Gastroesophageal sphincter (tissue), 4 donors: Measurements from ENCODE around the gene ETS1. TPM values are rescaled to one million over a fixed set of nuclear protein-coding genes. Genes with fewer than 3 reads are reported as not detected.

Experiments used
- ATAC-seq: fragments of 150-250 bp; one replicate; pipeline ENCODE4 v1.9.1; 2016; ENCODE audit warnings: mild to moderate bottlenecking, moderate library complexity
- H3K27ac ChIP-seq, 4 donors: fragments of 200-600 bp; sonication (generic) in 3 of 4; 1 replicate in 3 of 4; 2 replicates in 1 of 4; pipeline ENCODE4 v1.5.1; 2016 to 2019
- H3K27me3 ChIP-seq: fragments of 200-600 bp; sonication (generic); one replicate; pipeline ENCODE4 v1.5.1; 2019
- H3K36me3 ChIP-seq, 2 donors: fragments of 200-600 bp; sonication (generic); one replicate each; pipeline ENCODE4 v1.5.1; 2019; ENCODE audit warnings: control low read depth in 1 of 2
- H3K4me1 ChIP-seq, 3 donors: fragments of 200-600 bp; sonication (generic); 1 replicate in 2 of 3; 2 replicates in 1 of 3; pipeline ENCODE4 v1.5.1; 2016 to 2019; ENCODE audit warnings: control low read depth in 2 of 3
- H3K4me3 ChIP-seq, 2 donors: fragments of 200-600 bp; sonication (generic); one replicate each; pipeline ENCODE4 v1.5.1; 2019; ENCODE audit warnings: mild to moderate bottlenecking in 1 of 2, moderate library complexity in 1 of 2
- H3K9me3 ChIP-seq, 3 donors: fragments of 200-600 bp; sonication (generic); one replicate each; pipeline ENCODE4 v1.5.1; 2017 to 2019; ENCODE audit warnings: control low read depth in 2 of 3
- EP300 ChIP-seq: sonication (generic); formaldehyde crosslinking; IDR thresholded peaks from one replicate; pipeline ENCODE4 v1.6.1; 2017; ENCODE audit warnings: antibody characterized with exemption, mild to moderate bottlenecking
- POLR2A ChIP-seq, 2 donors: fragments of 450-650 bp; IDR thresholded peaks; one replicate each; pipeline ENCODE4 v1.6.1; 2017; ENCODE audit warnings: antibody characterized with exemption in 2 of 2, mild to moderate bottlenecking in 2 of 2, moderate library complexity in 1 of 2
- POLR2AphosphoS5 ChIP-seq: sonication (generic); formaldehyde crosslinking; IDR thresholded peaks from one replicate; pipeline ENCODE4 v1.6.1; 2017; ENCODE audit warnings: antibody characterized with exemption
- WGBS, 2 donors: methylation state at CpG; one replicate each; pipeline ENCODE4 v1.1.5; 2018; ENCODE audit warnings: low coverage in 1 of 2; 5-methylcytosine and 5-hydroxymethylcytosine counted together
- total RNA-seq, 4 donors: library from RNA; depleted of rRNA; stranded (reverse); fragments of >200 nt; gene quantifications; one replicate each; pipeline ENCODE4 v1.1.0, GENCODE V29; 2016
- TF ChIP-seq, protein P1 (sequence below), 4 experiments: fragments of 200-600 bp in 2 of 4; fragments of 450-650 bp in 2 of 4; sonication (generic) in 1 of 4; IDR thresholded peaks; one replicate each; pipeline ENCODE4 v1.5.1; 2017 to 2019; ENCODE audit warnings: antibody characterized with exemption in 4 of 4, mild to moderate bottlenecking in 2 of 4, moderate library complexity in 2 of 4

ETS1 gene
- total RNA-seq, 4 donors from 2014 or later = 32.2 to 65.2 (median 51.0) TPM

DNA sequence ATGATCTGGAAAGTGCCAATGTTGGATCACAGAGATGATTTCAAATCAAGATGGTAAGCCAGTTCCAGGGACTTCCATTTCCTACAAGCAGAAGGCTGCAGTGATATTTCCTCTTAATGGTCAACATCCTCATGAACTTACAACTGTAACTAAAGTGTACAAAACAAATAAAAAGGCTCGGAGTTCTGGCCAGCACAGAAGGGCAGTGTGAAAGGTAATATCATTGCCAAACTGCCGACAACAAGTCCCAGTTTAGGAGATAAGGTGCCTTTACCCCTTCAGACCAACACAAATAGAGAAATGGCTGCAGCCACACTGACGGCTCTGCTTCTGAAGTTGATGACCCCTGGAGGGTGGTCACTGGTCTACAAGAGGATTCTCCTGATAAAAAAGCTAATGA, 91.1 kb downstream of the ETS1 start:
- peaks cover 15 to 98% (median 57%) of the 10 kb centered on the region in 3 donors for H3K4me1 ChIP-seq
- H3K36me3 ChIP-seq = no peaks in the 10 kb centered on the region
- no peak for ATAC-seq
- H3K4me3 ChIP-seq = no peak overlapping the region
- peak overlapping the region; percentile 54 to 81 (median 74) for H3K27ac ChIP-seq
- no peaks in the 10 kb centered on the region for H3K27me3 ChIP-seq
- TF ChIP-seq POLR2A (IDR thresholded peaks at IDR 0.05) (no peak), POLR2AphosphoS5 (no peak), EP300 (no peak)
- TF ChIP-seq, protein P1, sequence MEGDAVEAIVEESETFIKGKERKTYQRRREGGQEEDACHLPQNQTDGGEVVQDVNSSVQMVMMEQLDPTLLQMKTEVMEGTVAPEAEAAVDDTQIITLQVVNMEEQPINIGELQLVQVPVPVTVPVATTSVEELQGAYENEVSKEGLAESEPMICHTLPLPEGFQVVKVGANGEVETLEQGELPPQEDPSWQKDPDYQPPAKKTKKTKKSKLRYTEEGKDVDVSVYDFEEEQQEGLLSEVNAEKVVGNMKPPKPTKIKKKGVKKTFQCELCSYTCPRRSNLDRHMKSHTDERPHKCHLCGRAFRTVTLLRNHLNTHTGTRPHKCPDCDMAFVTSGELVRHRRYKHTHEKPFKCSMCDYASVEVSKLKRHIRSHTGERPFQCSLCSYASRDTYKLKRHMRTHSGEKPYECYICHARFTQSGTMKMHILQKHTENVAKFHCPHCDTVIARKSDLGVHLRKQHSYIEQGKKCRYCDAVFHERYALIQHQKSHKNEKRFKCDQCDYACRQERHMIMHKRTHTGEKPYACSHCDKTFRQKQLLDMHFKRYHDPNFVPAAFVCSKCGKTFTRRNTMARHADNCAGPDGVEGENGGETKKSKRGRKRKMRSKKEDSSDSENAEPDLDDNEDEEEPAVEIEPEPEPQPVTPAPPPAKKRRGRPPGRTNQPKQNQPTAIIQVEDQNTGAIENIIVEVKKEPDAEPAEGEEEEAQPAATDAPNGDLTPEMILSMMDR (IDR thresholded peaks at IDR 0.05) = no peak
- 24 to 52% methylated on average over 2 to 3 of the region's 3 CpGs for WGBS, 2 donors
- H3K9me3 ChIP-seq = no peaks in the 10 kb centered on the region

DNA sequence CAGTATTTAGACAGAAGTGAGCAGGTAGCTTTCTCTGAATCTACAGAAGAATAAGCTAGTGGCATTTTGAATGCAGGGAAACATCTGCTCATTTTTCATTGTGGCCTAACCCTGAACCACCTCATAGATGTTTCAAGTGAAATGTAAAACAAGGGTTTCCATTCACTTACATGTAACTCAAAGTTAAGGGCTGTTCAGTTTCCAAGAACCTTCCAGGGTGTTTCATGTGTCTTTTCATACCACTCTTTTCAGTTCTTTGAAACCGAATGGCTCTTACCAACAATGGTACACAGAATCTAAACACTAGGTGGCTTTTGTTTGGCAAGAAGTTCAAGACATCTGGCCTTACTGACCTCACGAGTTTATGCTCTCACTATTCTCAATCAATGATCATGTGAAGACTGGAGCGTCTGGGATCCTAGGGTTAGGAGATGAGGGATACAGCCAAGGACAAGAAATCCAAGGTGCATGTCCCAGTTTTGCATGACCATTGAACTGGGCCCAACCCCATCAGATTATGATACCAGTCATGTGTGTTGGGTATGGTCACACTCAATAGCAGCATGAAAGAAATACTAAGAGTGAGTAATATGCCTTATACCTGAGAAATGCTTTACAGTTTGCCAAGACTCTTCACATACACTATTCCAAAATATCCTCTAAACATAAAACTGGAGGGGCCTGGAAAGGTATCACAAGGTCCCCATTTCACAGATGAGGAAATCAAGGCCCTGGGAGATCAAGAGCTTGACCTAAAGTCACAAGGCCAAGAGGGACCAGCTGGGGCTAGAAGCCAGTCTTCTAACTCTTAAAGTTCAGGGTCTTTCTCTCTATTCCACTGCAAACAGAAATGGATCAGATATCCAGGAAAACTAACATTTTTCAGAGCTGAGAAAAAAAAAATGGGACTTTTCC, 92.7 kb downstream of the ETS1 start:
- Histone ChIP-seq H3K36me3 (peaks cover 0 to 7% of the 10 kb centered on the region in 2 donors), H3K27me3 (no peaks in the 10 kb centered on the region), H3K4me3 (no peak overlapping the region), H3K9me3 (no peaks in the 10 kb centered on the region), H3K27ac (peak overlapping the region in 3 of 4 donors; percentile 12 to 80 (median 15)), H3K4me1 (peaks cover 15 to 93% (median 48%) of the 10 kb centered on the region in 3 donors)
- ATAC-seq = no peak
- 63 to 70% methylated on average over 1 to 3 of the region's 3 CpGs for WGBS, 2 donors
- no peak for TF ChIP-seq POLR2A (IDR thresholded peaks at IDR 0.05)
- TF ChIP-seq POLR2AphosphoS5 = no peak
- TF ChIP-seq, protein P1 (IDR thresholded peaks at IDR 0.05) = no peak
- TF ChIP-seq EP300 = no peak

DNA sequence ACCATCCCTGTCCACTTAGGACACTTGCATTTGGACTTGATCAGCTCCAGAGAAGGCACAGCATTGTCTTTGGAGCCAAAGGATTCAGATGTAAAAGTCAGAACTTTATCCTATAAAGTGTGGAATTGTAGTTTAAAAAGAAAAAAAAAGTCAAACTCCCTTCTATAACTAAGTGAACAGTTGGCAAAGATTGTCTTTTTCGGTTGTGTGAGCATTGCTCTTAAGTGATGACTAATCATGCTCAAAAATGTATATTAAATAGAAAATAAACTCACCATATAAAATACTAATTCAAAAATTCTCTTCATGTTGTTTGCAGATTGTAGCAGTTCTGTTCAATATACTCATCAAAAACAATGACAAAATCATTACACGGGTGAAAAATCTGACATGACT, 93.8 kb downstream of the ETS1 start:
- H3K4me1 ChIP-seq = peaks cover 13 to 89% (median 45%) of the 10 kb centered on the region in 3 donors
- no peaks in the 10 kb centered on the region for H3K27me3 ChIP-seq
- TF ChIP-seq POLR2AphosphoS5 (no peak), EP300 (no peak), POLR2A (IDR thresholded peaks at IDR 0.05) (no peak)
- TF ChIP-seq, protein P1 (IDR thresholded peaks at IDR 0.05) = no peak
- WGBS, 2 donors = 48 to 73% methylated on average over 2 of the region's 2 CpGs
- peak overlapping the region in 3 of 4 donors; percentile 58 to 70 (median 63) for H3K27ac ChIP-seq
- no peak overlapping the region for H3K4me3 ChIP-seq
- peaks cover 0 to 18% of the 10 kb centered on the region in 2 donors for H3K36me3 ChIP-seq
- H3K9me3 ChIP-seq = no peaks in the 10 kb centered on the region
- no peak for ATAC-seq

DNA sequence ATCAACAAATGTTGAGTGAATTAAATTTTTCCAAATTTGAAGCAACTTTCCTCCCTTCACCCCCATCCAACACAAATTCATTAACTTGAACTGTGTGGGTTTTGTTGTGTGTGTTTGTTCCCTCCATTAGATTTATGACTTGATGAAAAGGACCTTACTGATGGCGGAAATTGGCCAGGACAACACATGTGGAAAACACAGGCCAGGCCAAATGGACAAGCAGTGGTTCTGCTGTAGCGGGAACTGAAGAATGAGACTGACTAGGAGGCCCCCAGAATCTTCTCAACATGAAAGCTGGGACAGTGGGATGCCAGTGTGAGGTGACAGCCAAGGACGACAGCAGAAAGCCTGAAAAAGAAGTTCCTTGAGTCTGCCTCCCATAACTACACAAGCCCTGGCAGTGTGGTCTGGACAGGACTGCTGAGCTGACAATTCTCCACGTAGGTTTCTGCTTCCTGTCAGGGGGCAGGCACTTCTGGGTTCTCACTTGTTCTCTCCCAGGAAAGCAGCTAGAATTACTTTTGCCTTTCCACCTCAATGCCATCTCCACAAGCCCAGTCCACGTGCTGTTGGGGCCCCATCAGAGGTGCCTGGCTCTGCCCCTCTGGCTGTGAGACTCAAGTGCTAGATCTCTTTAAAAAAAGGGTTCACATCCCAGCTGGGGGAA, 94.3 kb downstream of the ETS1 start:
- H3K9me3 ChIP-seq = no peaks in the 10 kb centered on the region
- H3K27ac ChIP-seq = peak overlapping the region in 3 of 4 donors; percentile 58 to 70 (median 63)
- no peaks in the 10 kb centered on the region for H3K27me3 ChIP-seq
- WGBS, 2 donors = 49% methylated on average over 3 of the region's 5 CpGs; no CpG with 5 or more reads in 1 of the 2 donors
- TF ChIP-seq EP300 (no peak), POLR2AphosphoS5 (no peak), POLR2A (IDR thresholded peaks at IDR 0.05) (no peak)
- TF ChIP-seq, protein P1 (IDR thresholded peaks at IDR 0.05) = no peak
- no peak overlapping the region for H3K4me3 ChIP-seq
- peaks cover 10 to 89% (median 41%) of the 10 kb centered on the region in 3 donors for H3K4me1 ChIP-seq
- peaks cover 0 to 23% of the 10 kb centered on the region in 2 donors for H3K36me3 ChIP-seq
- ATAC-seq = no peak
